Stimulated activated CD8-positive, alpha-beta memory T cell treated with anti-CD3 and anti-CD28 coated beads, Interleukin-7, amount 100 ng/mL, for 48 hours (primary cell): ENCODE results near the gene RPTOR.

Experiments
- DNase-seq, 2 donors: peaks; one replicate each; pipeline ENCODE4 v3.0.0-alpha.2; 2020; ENCODE audit warnings: low read depth in 1 of 2; ENCODE audit errors: extremely low read depth in 1 of 2

RPTOR gene

GRCh38 chr17:80979547-80980378, 435.1 kb downstream of the RPTOR start:
- no peak for DNase-seq

- no peak for DNase-seq
These were observed 435.9 kb downstream of the RPTOR start for GRCh38 chr17:80980397-80981061.

GRCh38 chr17:80981062-80981902, 436.6 kb downstream of the RPTOR start:
- no peak for DNase-seq

- no peak for DNase-seq
These were observed 437.3 kb downstream of the RPTOR start for GRCh38 chr17:80981929-80982425.

GRCh38 chr17:80982426-80982974, 437.9 kb downstream of the RPTOR start:
- no peak for DNase-seq

- DNase-seq = no peak
These were observed 438.9 kb downstream of the RPTOR start for GRCh38 chr17:80983545-80983944.

GRCh38 chr17:80984749-80985148, 440.1 kb downstream of the RPTOR start:
- no peak for DNase-seq

GRCh38 chr17:80986046-80986445, 441.4 kb downstream of the RPTOR start:
- DNase-seq = no peak

GRCh38 chr17:80986816-80987475, 442.3 kb downstream of the RPTOR start:
- DNase-seq = no peak

- DNase-seq = no peak
These were observed 443.4 kb downstream of the RPTOR start for GRCh38 chr17:80987941-80988461.

- DNase-seq = no peak
These were observed 444.9 kb downstream of the RPTOR start for GRCh38 chr17:80989586-80989913.

GRCh38 chr17:80990921-80991644, 446.4 kb downstream of the RPTOR start:
- DNase-seq = no peak

GRCh38 chr17:80991645-80992076, 447.0 kb downstream of the RPTOR start, which contains the start of gene CHMP6:
Gene CHMP6, plus strand, starts transcription at chr17:80991841. Its CDS starts 78 bp downstream, at chr17:80991919.
- DNase-seq = peak in 1 of 2 donors; percentile 54

- DNase-seq = no peak
These were observed 447.7 kb downstream of the RPTOR start for GRCh38 chr17:80992077-80992947.

GRCh38 chr17:80992948-80993624, 448.4 kb downstream of the RPTOR start:
- no peak for DNase-seq

GRCh38 chr17:80995131-80995530, 450.5 kb downstream of the RPTOR start:
- no peak for DNase-seq

- no peak for DNase-seq
These were observed 452.0 kb downstream of the RPTOR start for GRCh38 chr17:80996422-80997305.
